WTC11 (cell line): ENCODE measurements around the gene CROCC2. TPM values are rescaled to one million over a fixed set of nuclear protein-coding genes. Genes with fewer than 3 reads are reported as not detected.

Source experiments
- ATAC-seq: fragments of 200-7000 bp; cut with Tn5 transposase; 2 replicates; pipeline ENCODE4 v1.10.0; 2021; ENCODE audit warnings: mild to moderate bottlenecking, moderate library complexity
- CTCF ChIA-PET: fragments of 300-600 bp; sonication (Branson Sonifier 250); formaldehyde crosslinking; loops from one replicate; lab custom pipeline; 2021; ENCODE audit warnings: antibody characterized with exemption; lab: Charles Lee
- POLR2A ChIA-PET: fragments of 350-600 bp; sonication (Branson Sonifier 250); formaldehyde crosslinking; loops from one replicate; lab custom pipeline; 2021; ENCODE audit warnings: antibody characterized with exemption; lab: Charles Lee
- DNase-seq: peaks from one replicate; pipeline ENCODE4 v3.0.0; 2021; ENCODE audit warnings: low spot score
- H3K27ac Mint-ChIP-seq: 2 replicates; pipeline ENCODE4 v1.8.0; 2021; ENCODE audit warnings: mixed read lengths
- H3K27me3 Mint-ChIP-seq: 2 replicates; pipeline ENCODE4 v1.8.0; 2021; ENCODE audit warnings: low read depth, mild to moderate bottlenecking, moderate library complexity, mixed read lengths
- H3K36me3 Mint-ChIP-seq: 2 replicates; pipeline ENCODE4 v1.8.0; 2021; ENCODE audit warnings: mixed read lengths
- H3K4me1 Mint-ChIP-seq: 2 replicates; pipeline ENCODE4 v1.8.0; 2022; ENCODE audit warnings: mixed read lengths
- H3K4me3 Mint-ChIP-seq: 2 replicates; pipeline ENCODE4 v1.8.0; 2021; ENCODE audit warnings: mild to moderate bottlenecking, moderate library complexity, mixed read lengths
- H3K9me3 Mint-ChIP-seq: 2 replicates; pipeline ENCODE4 v1.8.0; 2021; ENCODE audit warnings: mixed read lengths
- ATF3 ChIP-seq: sonication (generic); formaldehyde crosslinking; conservative IDR thresholded peaks from 2 replicates; pipeline ENCODE4 v1.8.1; 2022; ENCODE audit warnings: mild to moderate bottlenecking, missing genetic modification reagents
- ERG ChIP-seq: fragments of 250-450 bp; sonication (Bioruptor Pico); IDR thresholded peaks from 2 replicates; pipeline ENCODE4 v1.8.0; 2021; ENCODE audit warnings: mild to moderate bottlenecking
- GABPB1 ChIP-seq: sonication (generic); formaldehyde crosslinking; IDR thresholded peaks from 2 replicates; pipeline ENCODE4 v1.8.1; 2023; ENCODE audit warnings: mild to moderate bottlenecking, missing genetic modification reagents
- JUN ChIP-seq: sonication (generic); formaldehyde crosslinking; IDR thresholded peaks from 2 replicates; pipeline ENCODE4 v1.8.0; 2023; ENCODE audit warnings: mild to moderate bottlenecking, missing genetic modification reagents
- KAT7 ChIP-seq: sonication (generic); formaldehyde crosslinking; IDR thresholded peaks from 2 replicates; pipeline ENCODE4 v1.8.1; 2023; ENCODE audit warnings: missing genetic modification reagents, mild to moderate bottlenecking, borderline replicate concordance
- NFE2L1 ChIP-seq: sonication (generic); formaldehyde crosslinking; IDR thresholded peaks from 2 replicates; pipeline ENCODE4 v1.8.1; 2023; ENCODE audit warnings: missing genetic modification reagents
- NFYB ChIP-seq: sonication (generic); formaldehyde crosslinking; conservative IDR thresholded peaks from 2 replicates; pipeline ENCODE4 v1.8.0; 2022; ENCODE audit warnings: low read depth, missing genetic modification reagents
- NR3C1 ChIP-seq: sonication (generic); formaldehyde crosslinking; conservative IDR thresholded peaks from 2 replicates; pipeline ENCODE4 v1.8.1; 2023; ENCODE audit warnings: low read depth, mild to moderate bottlenecking, missing genetic modification reagents
- OVOL2 ChIP-seq: fragments of 250-450 bp; sonication (Bioruptor Pico); IDR thresholded peaks from 2 replicates; pipeline ENCODE4 v1.9.0; 2021; ENCODE audit warnings: mild to moderate bottlenecking, borderline replicate concordance
- RELA ChIP-seq: sonication (generic); formaldehyde crosslinking; IDR thresholded peaks from 2 replicates; pipeline ENCODE4 v1.8.1; 2022; ENCODE audit warnings: missing genetic modification reagents, mild to moderate bottlenecking, borderline replicate concordance
- RORB ChIP-seq: fragments of 250-450 bp; sonication (Bioruptor Pico); IDR thresholded peaks from 2 replicates; pipeline ENCODE4 v1.9.0; 2021; ENCODE audit warnings: mild to moderate bottlenecking
- ZBTB21 ChIP-seq: sonication (generic); formaldehyde crosslinking; IDR thresholded peaks from 2 replicates; pipeline ENCODE4 v1.8.1; 2023; ENCODE audit warnings: mild to moderate bottlenecking, missing genetic modification reagents, borderline replicate concordance
- ZBTB43 ChIP-seq: sonication (generic); formaldehyde crosslinking; IDR thresholded peaks from 2 replicates; pipeline ENCODE4 v1.8.1; 2023; ENCODE audit warnings: mild to moderate bottlenecking, missing genetic modification reagents
- ZMAT4 ChIP-seq: fragments of 250-450 bp; sonication (Bioruptor Pico); IDR thresholded peaks from 2 replicates; pipeline ENCODE4 v1.9.0; 2021; ENCODE audit warnings: mild to moderate bottlenecking
- total RNA-seq: library from RNA; stranded (reverse); gene quantifications from 3 replicates; pipeline ENCODE4 v1.2.3, GENCODE V29; 2021

CROCC2 gene
- total RNA-seq, 1 experiment from 2014 or later: not detected

- Mint-ChIP-seq H3K27ac (no peak overlapping the region), H3K36me3 (no peaks in the 10 kb centered on the region), H3K4me3 (no peak overlapping the region), H3K27me3 (no peaks in the 10 kb centered on the region), H3K9me3 (no peaks in the 10 kb centered on the region), H3K4me1 (peaks cover 5% of the 10 kb centered on the region; the same call in 1 of the 2 replicates)
- CTCF ChIA-PET: no interaction called here
- DNase-seq (no peak), ATAC-seq (no peak)
- POLR2A ChIA-PET: no interaction called here
- TF ChIP-seq NR3C1 (no peak), RELA (0 out of 2 replicates have a peak, but pooled peaks have one; percentile 32), GABPB1 (CRISPR knock-in tag) (peak; percentile 57; the same call in 1 of the 2 replicates)
These were observed 54.3 kb downstream of the CROCC2 start for GRCh38 chr2:240960309-240960970.

- DNase-seq: no peak
- Mint-ChIP-seq H3K9me3 (no peaks in the 10 kb centered on the region), H3K36me3 (no peaks in the 10 kb centered on the region), H3K27ac (no peak overlapping the region), H3K4me3 (no peak overlapping the region), H3K4me1 (peaks cover 5% of the 10 kb centered on the region; the same call in 1 of the 2 replicates), H3K27me3 (no peaks in the 10 kb centered on the region)
- ATAC-seq: no peak
- ChIA-PET CTCF (no interaction called here), POLR2A (no interaction called here)
- TF ChIP-seq NFE2L1 (peak; percentile 70; the same call in 1 of the 2 replicates), RORB (CRISPR knock-in tag) (no peak), ZBTB21 (peak; percentile 36; the same call in 1 of the 2 replicates), JUN (CRISPR knock-in tag) (no peak), ATF3 (CRISPR knock-in tag) (peak; percentile 28; the same call in 1 of the 2 replicates), ZBTB43 (CRISPR knock-in tag) (peak; percentile 97; the same call in 1 of the 2 replicates)
These were observed 55.1 kb downstream of the CROCC2 start for GRCh38 chr2:240960971-240961876.

GRCh38 chr2:240961910-240962299, 55.8 kb downstream of the CROCC2 start:
- Mint-ChIP-seq H3K36me3 (no peaks in the 10 kb centered on the region), H3K27ac (no peak overlapping the region), H3K27me3 (no peaks in the 10 kb centered on the region), H3K4me3 (no peak overlapping the region), H3K9me3 (no peaks in the 10 kb centered on the region), H3K4me1 (peaks cover 5% of the 10 kb centered on the region; the same call in 1 of the 2 replicates)
- ChIA-PET CTCF (interaction anchor here (0.9 kb wide), 1 partner anchor 47 kb away, joined by 6 read pairs; no protein-coding TSS in a partner anchor), POLR2A (no interaction called here)
- ATAC-seq (no peak), DNase-seq (no peak)
- no peak for TF ChIP-seq ERG (CRISPR knock-in tag)
- TF ChIP-seq OVOL2 (CRISPR knock-in tag): no peak
- TF ChIP-seq NFYB (CRISPR knock-in tag): no peak
- no peak for TF ChIP-seq KAT7 (CRISPR knock-in tag)
- no peak for TF ChIP-seq ZMAT4 (CRISPR knock-in tag)
